Measurements from ENCODE around the gene PHKA1.
"Not testable (repeated sequence)": the region's sequence is repeated elsewhere in the genome, so short reads cannot be mapped to it uniquely, and the experiment has no call there.

The PHKA1 gene

GRCh38 chrX:72713599-72714477 lies at the start of gene PHKA1:
Gene PHKA1, minus strand, starts transcription at chrX:72714306. Its CDS starts 426 bp downstream, at chrX:72713880.
- H4K20me1 ChIP-seq, H3K4me1 ChIP-seq, H3K27ac ChIP-seq, H3K4me2 ChIP-seq, H3K9ac ChIP-seq, H3K4me3 ChIP-seq, H3K36me3 ChIP-seq: not testable (repeated sequence)
- Histone ChIP-seq H3K9me3 (replicated peaks in 1 of 11) (peaks cover 7 to 24% (median 14%) of the 10 kb centered on the region in 11 experiments; a peak in 15 of 22 replicates), H3K27me3 (peaks cover 13 to 63% (median 55%) of the 10 kb centered on the region in 11 experiments; a peak in 21 of 22 replicates)

GRCh38 chrX:72760454-72760853 lies 46.3 kb upstream of the PHKA1 start:
- H3K27me3 ChIP-seq; H3K36me3 ChIP-seq; H3K9ac ChIP-seq; H3K27ac ChIP-seq; H3K4me2 ChIP-seq; H3K4me1 ChIP-seq; H3K9me3 ChIP-seq (replicated peaks in 1 of 11); H4K20me1 ChIP-seq; H3K4me3 ChIP-seq: not testable (repeated sequence)

GRCh38 chrX:72748545-72748944 lies 34.4 kb upstream of the PHKA1 start:
- H3K27me3 ChIP-seq; H3K9me3 ChIP-seq (replicated peaks in 1 of 11); H3K36me3 ChIP-seq; H3K4me3 ChIP-seq; H3K27ac ChIP-seq; H3K4me1 ChIP-seq; H3K4me2 ChIP-seq; H3K9ac ChIP-seq; H4K20me1 ChIP-seq: not testable (repeated sequence)

GRCh38 chrX:72745546-72745945 lies 31.4 kb upstream of the PHKA1 start:
- not testable (repeated sequence) for H3K4me3 ChIP-seq; H3K9me3 ChIP-seq (replicated peaks in 1 of 11); H3K27ac ChIP-seq; H3K9ac ChIP-seq; H3K36me3 ChIP-seq; H4K20me1 ChIP-seq; H3K4me2 ChIP-seq; H3K4me1 ChIP-seq
- H3K27me3 ChIP-seq = peaks cover 3 to 11% (median 5%) of the 10 kb centered on the region in 11 experiments

GRCh38 chrX:72735561-72735960 lies 21.5 kb upstream of the PHKA1 start:
- no peaks in the 10 kb centered on the region for H4K20me1 ChIP-seq
- no peak overlapping the region for H3K27ac ChIP-seq
- peaks cover 0 to 21% (median 8%) of the 10 kb centered on the region in 11 experiments; a peak in 10 of 22 replicates for H3K9me3 ChIP-seq (replicated peaks in 1 of 11)
- H3K9ac ChIP-seq = no peak overlapping the region
- no peaks in the 10 kb centered on the region for H3K36me3 ChIP-seq
- H3K4me3 ChIP-seq = no peak overlapping the region
- H3K27me3 ChIP-seq = peaks cover 82 to 98% (median 93%) of the 10 kb centered on the region in 11 experiments
- no peak for TF ChIP-seq Cebpa-rat (IDR thresholded peaks at IDR 0.05)
- H3K4me1 ChIP-seq = no peaks in the 10 kb centered on the region
- no peak overlapping the region for H3K4me2 ChIP-seq

GRCh38 chrX:72733636-72734035 lies 19.5 kb upstream of the PHKA1 start:
- peaks cover 66 to 97% (median 87%) of the 10 kb centered on the region in 11 experiments for H3K27me3 ChIP-seq
- not testable (repeated sequence) for H3K27ac ChIP-seq, H3K9ac ChIP-seq, H4K20me1 ChIP-seq, H3K4me3 ChIP-seq, H3K4me2 ChIP-seq, H3K4me1 ChIP-seq, H3K36me3 ChIP-seq
- peaks cover 0 to 21% (median 8%) of the 10 kb centered on the region in 11 experiments; a peak in 10 of 22 replicates for H3K9me3 ChIP-seq (replicated peaks in 1 of 11)

- Histone ChIP-seq H3K9me3 (replicated peaks in 1 of 11) (no peaks in the 10 kb centered on the region; a peak in 1 of 22 replicates), H3K4me3 (no peak overlapping the region), H3K27me3 (peaks cover 67 to 96% (median 87%) of the 10 kb centered on the region in 11 experiments), H3K27ac (no peak overlapping the region), H3K36me3 (no peaks in the 10 kb centered on the region), H4K20me1 (no peaks in the 10 kb centered on the region), H3K4me1 (no peaks in the 10 kb centered on the region), H3K9ac (no peak overlapping the region), H3K4me2 (no peak overlapping the region)
- no peak for TF ChIP-seq Cebpa-rat (IDR thresholded peaks at IDR 0.05)
Observed at GRCh38 chrX:72727846-72728245, 13.7 kb upstream of the PHKA1 start.

GRCh38 chrX:72716766-72717165 lies 2.7 kb upstream of the PHKA1 start:
- H3K27me3 ChIP-seq = peaks cover 21 to 70% (median 63%) of the 10 kb centered on the region in 11 experiments
- no peak for TF ChIP-seq Cebpa-rat (IDR thresholded peaks at IDR 0.05)
- H4K20me1 ChIP-seq = no peaks in the 10 kb centered on the region
- H3K27ac ChIP-seq = no peak overlapping the region
- no peak overlapping the region for H3K4me3 ChIP-seq
- H3K4me1 ChIP-seq = peaks cover 0 to 8% (median 0%) of the 10 kb centered on the region in 10 experiments; a peak in 2 of 20 replicates
- H3K9me3 ChIP-seq (replicated peaks in 1 of 11) = peaks cover 7 to 24% (median 14%) of the 10 kb centered on the region in 11 experiments; a peak in 15 of 22 replicates
- H3K36me3 ChIP-seq = no peaks in the 10 kb centered on the region
- no peak overlapping the region for H3K9ac ChIP-seq
- no peak overlapping the region for H3K4me2 ChIP-seq

- H3K4me1 ChIP-seq = peaks cover 0 to 8% (median 0%) of the 10 kb centered on the region in 10 experiments; a peak in 2 of 20 replicates
- no peak overlapping the region for H3K4me3 ChIP-seq
- peaks cover 20 to 62% (median 58%) of the 10 kb centered on the region in 11 experiments for H3K27me3 ChIP-seq
- no peak overlapping the region for H3K4me2 ChIP-seq
- no peak for TF ChIP-seq Cebpa-rat (IDR thresholded peaks at IDR 0.05)
- no peak overlapping the region for H3K27ac ChIP-seq
- no peak overlapping the region for H3K9ac ChIP-seq
- no peaks in the 10 kb centered on the region for H4K20me1 ChIP-seq
- peaks cover 7 to 24% (median 14%) of the 10 kb centered on the region in 11 experiments; a peak in 15 of 22 replicates for H3K9me3 ChIP-seq (replicated peaks in 1 of 11)
- no peaks in the 10 kb centered on the region for H3K36me3 ChIP-seq
Observed at GRCh38 chrX:72715546-72715945, 1.4 kb upstream of the PHKA1 start.

- peaks cover 0 to 8% (median 0%) of the 10 kb centered on the region in 10 experiments; a peak in 2 of 20 replicates for H3K4me1 ChIP-seq
- H3K9ac ChIP-seq = no peak overlapping the region
- H4K20me1 ChIP-seq = no peaks in the 10 kb centered on the region
- no peak overlapping the region for H3K4me3 ChIP-seq
- H3K4me2 ChIP-seq = no peak overlapping the region
- H3K9me3 ChIP-seq (replicated peaks in 1 of 11) = peaks cover 7 to 24% (median 14%) of the 10 kb centered on the region in 11 experiments; a peak in 15 of 22 replicates
- no peak overlapping the region for H3K27ac ChIP-seq
- H3K27me3 ChIP-seq = peaks cover 15 to 63% (median 55%) of the 10 kb centered on the region in 11 experiments
- no peak for TF ChIP-seq Cebpa-rat (IDR thresholded peaks at IDR 0.05)
- no peaks in the 10 kb centered on the region for H3K36me3 ChIP-seq
Observed at GRCh38 chrX:72714478-72714916, 391 bp upstream of the PHKA1 start.

Data from BLaER1 treated with 17β-estradiol and CSF1 and Interleukin-3, amounts not matched to agents 10 nM and 100 nM (cell line).